Measurements from ENCODE around the gene MYRIP. TPM values are rescaled to one million over a fixed set of nuclear protein-coding genes. Genes with fewer than 3 reads are reported as not detected.
"Not testable (repeated sequence)": the region's sequence is repeated elsewhere in the genome, so short reads cannot be mapped to it uniquely, and the experiment has no call there.

Gene MYRIP
- total and polyA plus RNA-seq, 4 donors: 0.98 to 11.7 (median 6.8) TPM

DNA sequence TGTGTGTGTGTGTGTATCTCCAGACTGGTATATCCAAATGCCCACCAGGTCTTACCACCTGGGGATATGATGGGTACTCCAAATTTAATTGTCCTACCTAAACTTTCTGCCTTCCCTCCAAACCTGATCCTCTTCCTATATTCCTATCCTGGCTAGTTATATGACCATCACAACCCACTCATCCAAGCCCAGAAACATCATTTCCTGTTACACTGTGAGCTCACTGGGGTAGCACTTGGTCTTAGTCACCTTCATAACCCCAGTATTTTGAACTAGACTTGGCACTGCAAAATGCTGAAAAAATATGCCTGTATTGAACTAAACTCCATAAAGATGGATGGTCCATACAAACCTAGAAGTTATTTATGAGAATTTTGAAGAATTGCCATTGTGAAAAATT is 321.3 kb downstream of the MYRIP start:
- Histone ChIP-seq H3K9ac (ENCODE audit: low read depth in 1 of 2, low read length in 2 of 2) (no peak overlapping the region), H3K4me1 (ENCODE audit: control insufficient read depth in 4 of 4, insufficient read depth in 4 of 4, low read length in 3 of 4) (no peaks in the 10 kb centered on the region), H3K4me3 (ENCODE audit: low read depth in 1 of 3, low read length in 3 of 3) (no peak overlapping the region), H3K9me3 (ENCODE audit: control insufficient read depth in 4 of 4, low read length in 3 of 4) (no peaks in the 10 kb centered on the region), H3K27ac (ENCODE audit: low read depth in 1 of 2, low read length in 2 of 2) (no peak overlapping the region), H3K36me3 (ENCODE audit: control insufficient read depth in 4 of 4, insufficient read depth in 3 of 4, low read depth in 1 of 4, low read length in 3 of 4) (no peaks in the 10 kb centered on the region), H3K27me3 (ENCODE audit: control insufficient read depth in 4 of 4, insufficient read depth in 4 of 4, low read length in 3 of 4) (no peaks in the 10 kb centered on the region)
- no peak for DNase-seq (ENCODE audit: low spot score)
- TF ChIP-seq, protein P1, sequence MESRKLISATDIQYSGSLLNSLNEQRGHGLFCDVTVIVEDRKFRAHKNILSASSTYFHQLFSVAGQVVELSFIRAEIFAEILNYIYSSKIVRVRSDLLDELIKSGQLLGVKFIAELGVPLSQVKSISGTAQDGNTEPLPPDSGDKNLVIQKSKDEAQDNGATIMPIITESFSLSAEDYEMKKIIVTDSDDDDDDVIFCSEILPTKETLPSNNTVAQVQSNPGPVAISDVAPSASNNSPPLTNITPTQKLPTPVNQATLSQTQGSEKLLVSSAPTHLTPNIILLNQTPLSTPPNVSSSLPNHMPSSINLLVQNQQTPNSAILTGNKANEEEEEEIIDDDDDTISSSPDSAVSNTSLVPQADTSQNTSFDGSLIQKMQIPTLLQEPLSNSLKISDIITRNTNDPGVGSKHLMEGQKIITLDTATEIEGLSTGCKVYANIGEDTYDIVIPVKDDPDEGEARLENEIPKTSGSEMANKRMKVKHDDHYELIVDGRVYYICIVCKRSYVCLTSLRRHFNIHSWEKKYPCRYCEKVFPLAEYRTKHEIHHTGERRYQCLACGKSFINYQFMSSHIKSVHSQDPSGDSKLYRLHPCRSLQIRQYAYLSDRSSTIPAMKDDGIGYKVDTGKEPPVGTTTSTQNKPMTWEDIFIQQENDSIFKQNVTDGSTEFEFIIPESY (IDR thresholded peaks at IDR 0.05): no peak
- TF ChIP-seq, protein P2, sequence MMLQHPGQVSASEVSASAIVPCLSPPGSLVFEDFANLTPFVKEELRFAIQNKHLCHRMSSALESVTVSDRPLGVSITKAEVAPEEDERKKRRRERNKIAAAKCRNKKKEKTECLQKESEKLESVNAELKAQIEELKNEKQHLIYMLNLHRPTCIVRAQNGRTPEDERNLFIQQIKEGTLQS (IDR thresholded peaks at IDR 0.05): no peak
- TF ChIP-seq GABPA (IDR thresholded peaks at IDR 0.05 in 1 of 2, conservative IDR thresholded peaks at IDR 0.05 in 1 of 2): no peak
- TF ChIP-seq FOXA1 (IDR thresholded peaks at IDR 0.05): no peak
- TF ChIP-seq NR2F2 (IDR thresholded peaks at IDR 0.05): no peak
- no peak for TF ChIP-seq YY1 (IDR thresholded peaks at IDR 0.05)
- TF ChIP-seq HNF4G (IDR thresholded peaks at IDR 0.05): no peak
- no peak for TF ChIP-seq SP1 (IDR thresholded peaks at IDR 0.05)
- TF ChIP-seq, protein P3, sequence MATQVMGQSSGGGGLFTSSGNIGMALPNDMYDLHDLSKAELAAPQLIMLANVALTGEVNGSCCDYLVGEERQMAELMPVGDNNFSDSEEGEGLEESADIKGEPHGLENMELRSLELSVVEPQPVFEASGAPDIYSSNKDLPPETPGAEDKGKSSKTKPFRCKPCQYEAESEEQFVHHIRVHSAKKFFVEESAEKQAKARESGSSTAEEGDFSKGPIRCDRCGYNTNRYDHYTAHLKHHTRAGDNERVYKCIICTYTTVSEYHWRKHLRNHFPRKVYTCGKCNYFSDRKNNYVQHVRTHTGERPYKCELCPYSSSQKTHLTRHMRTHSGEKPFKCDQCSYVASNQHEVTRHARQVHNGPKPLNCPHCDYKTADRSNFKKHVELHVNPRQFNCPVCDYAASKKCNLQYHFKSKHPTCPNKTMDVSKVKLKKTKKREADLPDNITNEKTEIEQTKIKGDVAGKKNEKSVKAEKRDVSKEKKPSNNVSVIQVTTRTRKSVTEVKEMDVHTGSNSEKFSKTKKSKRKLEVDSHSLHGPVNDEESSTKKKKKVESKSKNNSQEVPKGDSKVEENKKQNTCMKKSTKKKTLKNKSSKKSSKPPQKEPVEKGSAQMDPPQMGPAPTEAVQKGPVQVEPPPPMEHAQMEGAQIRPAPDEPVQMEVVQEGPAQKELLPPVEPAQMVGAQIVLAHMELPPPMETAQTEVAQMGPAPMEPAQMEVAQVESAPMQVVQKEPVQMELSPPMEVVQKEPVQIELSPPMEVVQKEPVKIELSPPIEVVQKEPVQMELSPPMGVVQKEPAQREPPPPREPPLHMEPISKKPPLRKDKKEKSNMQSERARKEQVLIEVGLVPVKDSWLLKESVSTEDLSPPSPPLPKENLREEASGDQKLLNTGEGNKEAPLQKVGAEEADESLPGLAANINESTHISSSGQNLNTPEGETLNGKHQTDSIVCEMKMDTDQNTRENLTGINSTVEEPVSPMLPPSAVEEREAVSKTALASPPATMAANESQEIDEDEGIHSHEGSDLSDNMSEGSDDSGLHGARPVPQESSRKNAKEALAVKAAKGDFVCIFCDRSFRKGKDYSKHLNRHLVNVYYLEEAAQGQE (IDR thresholded peaks at IDR 0.05): no peak
- TF ChIP-seq RAD21 (IDR thresholded peaks at IDR 0.05): no peak
- TF ChIP-seq, protein P4, sequence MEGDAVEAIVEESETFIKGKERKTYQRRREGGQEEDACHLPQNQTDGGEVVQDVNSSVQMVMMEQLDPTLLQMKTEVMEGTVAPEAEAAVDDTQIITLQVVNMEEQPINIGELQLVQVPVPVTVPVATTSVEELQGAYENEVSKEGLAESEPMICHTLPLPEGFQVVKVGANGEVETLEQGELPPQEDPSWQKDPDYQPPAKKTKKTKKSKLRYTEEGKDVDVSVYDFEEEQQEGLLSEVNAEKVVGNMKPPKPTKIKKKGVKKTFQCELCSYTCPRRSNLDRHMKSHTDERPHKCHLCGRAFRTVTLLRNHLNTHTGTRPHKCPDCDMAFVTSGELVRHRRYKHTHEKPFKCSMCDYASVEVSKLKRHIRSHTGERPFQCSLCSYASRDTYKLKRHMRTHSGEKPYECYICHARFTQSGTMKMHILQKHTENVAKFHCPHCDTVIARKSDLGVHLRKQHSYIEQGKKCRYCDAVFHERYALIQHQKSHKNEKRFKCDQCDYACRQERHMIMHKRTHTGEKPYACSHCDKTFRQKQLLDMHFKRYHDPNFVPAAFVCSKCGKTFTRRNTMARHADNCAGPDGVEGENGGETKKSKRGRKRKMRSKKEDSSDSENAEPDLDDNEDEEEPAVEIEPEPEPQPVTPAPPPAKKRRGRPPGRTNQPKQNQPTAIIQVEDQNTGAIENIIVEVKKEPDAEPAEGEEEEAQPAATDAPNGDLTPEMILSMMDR (IDR thresholded peaks at IDR 0.05; ENCODE audit: low read depth, low read length, missing input control): no peak
- no peak for TF ChIP-seq JUND (IDR thresholded peaks at IDR 0.05)
- TF ChIP-seq FOXA2 (IDR thresholded peaks at IDR 0.05): no peak
- no peak for TF ChIP-seq RXRA (IDR thresholded peaks at IDR 0.05)

DNA sequence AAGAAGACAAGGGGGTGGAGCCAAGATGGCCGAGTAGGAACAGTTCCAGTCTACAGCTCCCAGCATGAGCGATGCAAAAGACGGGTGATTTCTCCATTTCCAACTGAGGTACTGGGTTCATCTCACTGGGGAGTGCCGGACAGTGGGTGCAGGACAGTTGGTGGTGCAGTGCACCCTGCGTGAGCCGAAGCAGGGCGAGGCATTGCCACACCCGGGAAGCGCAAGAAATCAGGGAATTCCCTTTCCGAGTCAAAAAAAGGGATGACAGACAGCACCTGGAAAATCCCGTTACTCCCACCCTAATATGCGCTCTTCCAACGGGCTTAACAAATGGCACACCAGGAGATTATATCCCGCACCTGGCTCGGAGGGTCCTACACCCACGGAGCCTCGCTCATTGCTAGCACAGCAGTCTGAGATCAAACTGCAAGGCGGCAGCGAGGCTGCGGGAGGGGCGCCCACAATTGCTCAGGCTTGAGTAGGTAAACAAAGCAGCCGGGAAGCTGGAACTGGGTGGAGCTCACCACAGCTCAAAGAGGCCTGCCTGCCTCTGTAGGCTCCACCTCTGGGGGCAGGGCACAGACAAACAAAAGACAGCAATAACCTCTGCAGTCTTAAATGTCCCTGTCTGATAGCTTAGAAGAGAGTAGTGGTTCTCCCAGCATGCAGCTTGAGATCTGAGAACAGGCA is 324.6 kb downstream of the MYRIP start:
- H3K27me3 ChIP-seq (ENCODE audit: control insufficient read depth in 4 of 4, insufficient read depth in 4 of 4, low read length in 3 of 4); H3K4me3 ChIP-seq (ENCODE audit: low read depth in 1 of 3, low read length in 3 of 3); H3K9me3 ChIP-seq (ENCODE audit: control insufficient read depth in 4 of 4, low read length in 3 of 4); H3K36me3 ChIP-seq (ENCODE audit: control insufficient read depth in 4 of 4, insufficient read depth in 3 of 4, low read depth in 1 of 4, low read length in 3 of 4); H3K4me1 ChIP-seq (ENCODE audit: control insufficient read depth in 4 of 4, insufficient read depth in 4 of 4, low read length in 3 of 4); DNase-seq (ENCODE audit: low spot score); H3K9ac ChIP-seq (ENCODE audit: low read depth in 1 of 2, low read length in 2 of 2); H3K27ac ChIP-seq (ENCODE audit: low read depth in 1 of 2, low read length in 2 of 2): not testable (repeated sequence)
- WGBS: 93% methylated on average over 22 of the region's 22 CpGs

Measured in liver (tissue), 9 donors.